HepG2 (cell line): ENCODE data around the gene SNAP23. TPM values are rescaled to one million over a fixed set of nuclear protein-coding genes. Genes with fewer than 3 reads are reported as not detected.
A peak's percentile ranks its signal among the peaks of the same experiment; 100 is the strongest.

ENCODE experiments used
- ATAC-seq: fragments of 200-7000 bp; cut with Tn5 transposase; 3 replicates; pipeline ENCODE4 v1.9.1; 2020; ENCODE audit warnings: mild to moderate bottlenecking, moderate library complexity
- Bru-seq: library from RNA; stranded (reverse); fragments of 400-500 nt; gene quantifications from one replicate; lab custom pipeline; 2021; lab: Mats Ljungman, UMichigan
- BruChase-seq, 2 experiments: library from RNA; stranded (reverse); fragments of 400-500 nt; gene quantifications; one replicate each; lab custom pipeline; 2021; lab: Mats Ljungman, UMichigan
- BruUV-seq: library from RNA; stranded (reverse); fragments of 400-500 nt; replicated peaks from 2 replicates; lab custom pipeline; 2021; lab: Mats Ljungman, UMichigan
- CTCF ChIA-PET: fragments of 300-600 bp; formaldehyde crosslinking; extraction: SDS; loops from one replicate; lab custom pipeline; 2021; ENCODE audit warnings: low total read pairs, inconsistent platforms, low intra/inter-chr PET ratio; lab: Yijun Ruan, JAX
- POLR2A ChIA-PET: fragments of 350-600 bp; sonication (Branson Sonifier 250); formaldehyde crosslinking; loops from one replicate; lab custom pipeline; 2020; ENCODE audit warnings: antibody characterized with exemption, inconsistent platforms; lab: Yijun Ruan, JAX
- DNase-seq: peaks from one replicate; pipeline ENCODE4 v3.0.0-alpha.2; 2015; ENCODE audit warnings: low spot score
- FAIRE-seq: peaks from 3 replicates; lab custom pipeline; 2011; peaks lifted over from hg19 to GRCh38; lab: Jason Lieb, UNC
- H2AFZ ChIP-seq: one replicate; pipeline ENCODE4 v1.6.1; 2011; ENCODE audit warnings: low read length, inconsistent platforms
- H3K27ac ChIP-seq: fragments of 300-600 bp; 3 replicates; pipeline ENCODE4 v1.8.0; 2011; ENCODE audit warnings: mixed run types, mild to moderate bottlenecking, mixed read lengths, low read length, inconsistent platforms; ENCODE audit not compliant: insufficient read depth; ENCODE audit errors: extremely low read length
- H3K27me3 ChIP-seq, 2 experiments: fragments of 200-600 bp in 1 of 2; 2 replicates in 1 of 2; 3 replicates in 1 of 2; pipeline versions ENCODE4 v1.6.0 to v1.8.0; 2011; ENCODE audit warnings: low read length in 2 of 2, mild to moderate bottlenecking in 2 of 2, moderate library complexity in 2 of 2, inconsistent platforms in 1 of 2; ENCODE audit not compliant: insufficient read depth in 2 of 2, control insufficient read depth in 1 of 2
- H3K36me3 ChIP-seq, 2 experiments: fragments of 200-600 bp in 1 of 2; replicated peaks in 1 of 2; 2 replicates in 1 of 2; 3 replicates in 1 of 2; pipeline versions ENCODE4 v1.5.1 to v1.8.0; 2011; ENCODE audit warnings: low read length in 2 of 2, inconsistent platforms in 1 of 2; ENCODE audit not compliant: insufficient read depth in 2 of 2, control insufficient read depth in 1 of 2
- H3K4me1 ChIP-seq: 2 replicates; pipeline ENCODE4 v1.5.1; 2012; ENCODE audit warnings: low read length, inconsistent platforms; ENCODE audit not compliant: insufficient read depth
- H3K4me2 ChIP-seq: 2 replicates; pipeline ENCODE4 v1.6.0; 2011; ENCODE audit warnings: low read depth, low read length, inconsistent platforms
- H3K4me3 ChIP-seq, 3 experiments: fragments of 200-600 bp in 1 of 3; sonication (generic), shearing (Covaris generic) in 1 of 3; replicated peaks in 1 of 3; 2 replicates each; pipeline ENCODE4 v1.5.1; 2011 to 2016; ENCODE audit warnings: low read length in 3 of 3, inconsistent platforms in 2 of 3, low read depth in 2 of 3, mild to moderate bottlenecking in 2 of 3, control low read depth in 1 of 3, mixed read lengths in 1 of 3; ENCODE audit not compliant: insufficient read depth in 1 of 3
- H3K79me2 ChIP-seq: one replicate; pipeline ENCODE4 v1.6.1; 2011; ENCODE audit warnings: low read length, inconsistent platforms; ENCODE audit not compliant: insufficient read depth
- H3K9ac ChIP-seq: 2 replicates; pipeline ENCODE4 v1.6.0; 2011; ENCODE audit warnings: mild to moderate bottlenecking, low read depth, low read length, inconsistent platforms; ENCODE audit not compliant: insufficient read depth
- H3K9me3 ChIP-seq: 2 replicates; pipeline ENCODE4 v1.5.1; 2012; ENCODE audit warnings: mild to moderate bottlenecking, low read length
- H4K20me1 ChIP-seq: 2 replicates; pipeline ENCODE4 v1.6.0; 2011; ENCODE audit warnings: inconsistent platforms, mild to moderate bottlenecking, low read length, moderate library complexity; ENCODE audit not compliant: insufficient read depth
- GMEB2 ChIP-seq: IDR thresholded peaks from 2 replicates; pipeline ENCODE4 v1.6.1; 2016; ENCODE audit warnings: missing biosample characterization, missing genetic modification reagents, low read depth
- HMGXB3 ChIP-seq: sonication (generic); formaldehyde crosslinking; IDR thresholded peaks from 2 replicates; pipeline ENCODE4 v1.4.0; 2020; ENCODE audit warnings: missing genetic modification reagents, borderline replicate concordance
- PHF8 ChIP-seq: sonication (generic); formaldehyde crosslinking; IDR thresholded peaks from 2 replicates; pipeline ENCODE4 v1.5.0; 2020; ENCODE audit warnings: missing genetic modification reagents
- RELA ChIP-seq: sonication (generic); formaldehyde crosslinking; IDR thresholded peaks from 2 replicates; pipeline ENCODE4 v1.4.0; 2020; ENCODE audit warnings: missing genetic modification reagents
- SKI ChIP-seq: fragments of 450-650 bp; IDR thresholded peaks from one replicate; pipeline ENCODE4 v1.6.1; 2018; ENCODE audit warnings: mild to moderate bottlenecking; ENCODE audit not compliant: partially characterized antibody
- ZMYM2 ChIP-seq: sonication (generic); formaldehyde crosslinking; IDR thresholded peaks from 2 replicates; pipeline ENCODE4 v1.8.0; 2022; ENCODE audit warnings: mild to moderate bottlenecking, missing genetic modification reagents
- ZNF207 ChIP-seq: fragments of 450-650 bp; IDR thresholded peaks from 2 replicates; pipeline ENCODE4 v1.6.1; 2016; ENCODE audit warnings: antibody characterized with exemption, borderline replicate concordance
- ZNF773 ChIP-seq: sonication (generic); formaldehyde crosslinking; IDR thresholded peaks from 2 replicates; pipeline ENCODE4 v1.4.0; 2020; ENCODE audit warnings: missing genetic modification reagents, borderline replicate concordance
- WGBS: methylation state at CpG from one replicate; pipeline ENCODE4 v1.1.6; 2017; ENCODE audit warnings: low lambda C conversion rate; 5-methylcytosine and 5-hydroxymethylcytosine counted together
- in situ Hi-C: cut with HindIII; loops from 2 replicates; pipeline ENCODE4 v1.10.0; 2017; ENCODE audit warnings: low pct_unique_long_range_greater_than_20kb; ENCODE audit not compliant: extremely low pct_ligation_motif_present
- intact Hi-C: fragments of 100-400 bp; cut with micrococcal nuclease; formaldehyde crosslinking; loops from one replicate; pipeline ENCODE4 v1.10.0; 2022; ENCODE audit not compliant: unreplicated experiment
- long read RNA-seq, 2 experiments: library from RNA in 1 of 2; library from polyadenylated mRNA in 1 of 2; stranded (forward) in 1 of 2; unstranded in 1 of 2; transcript quantifications; one replicate each; pipeline ENCODE4 v2.0.0, GENCODE V29; 2019 to 2022
- polyA minus RNA-seq, 3 experiments: library from RNA; depleted of rRNA, polyadenylated mRNA; stranded (reverse); fragments of >200 nt; gene quantifications; 2 replicates each; pipeline ENCODE4 v1.2.3, GENCODE V29; 2011; ENCODE audit warnings: low replicate concordance in 1 of 3
- polyA plus RNA-seq, 8 experiments: library from polyadenylated mRNA; depleted of rRNA in 3 of 8; stranded (reverse) in 7 of 8; unstranded in 1 of 8; fragments of >200 nt; fragmentation: Illumina TruSeq in 4 of 8; extraction: Trizol in 4 of 8; gene quantifications; 2 replicates each; pipeline versions ENCODE4 v1.2.1 to v1.2.3, GENCODE V29; 2011 to 2016; ENCODE audit warnings: low read depth in 4 of 8, missing spikeins in 1 of 8, mixed read lengths in 1 of 8; ENCODE audit not compliant: insufficient read depth in 1 of 8
- total RNA-seq, 5 experiments: library from RNA; depleted of rRNA; stranded (reverse); fragments of >200 nt; fragmentation: Illumina TruSeq; extraction: Trizol; gene quantifications; 2 replicates each; pipeline ENCODE4 v1.2.3, GENCODE V29; 2016; ENCODE audit warnings: low read depth in 1 of 5
- TF ChIP-seq, protein P1 (sequence below): fragments of 450-650 bp; IDR thresholded peaks from 2 replicates; pipeline ENCODE4 v1.6.1; 2016

SNAP23 gene
- total RNA-seq (2016; rRNA removed; fragmentation: Illumina TruSeq; extraction: Trizol) (101 and 136 TPM in 2 replicates), polyA plus RNA-seq (2011; rRNA removed) (27.4 and 37.0 TPM in 2 replicates), polyA minus RNA-seq (2011; rRNA and poly(A)+ RNA removed; ENCODE audit: low replicate concordance) (7.2 and 13.6 TPM in 2 replicates), Bru-seq, nascent RNA (percentile 69 among the genes with signal in this experiment), BruChase-seq, experiment 1, labeled RNA remaining after a 6-hour chase (percentile 77 among the genes with signal in this experiment), BruChase-seq, experiment 2, labeled RNA remaining after a 2-hour chase (percentile 77 among the genes with signal in this experiment)
- 20.3 and 21.2 TPM in 2 replicates for total RNA-seq (2016; cell fraction: cytosol; rRNA removed; fragmentation: Illumina TruSeq; extraction: Trizol; ENCODE audit: low read depth)
- 93.8 and 130 TPM in 2 replicates for total RNA-seq (2016; cell fraction: insoluble cytoplasmic fraction; rRNA removed; fragmentation: Illumina TruSeq; extraction: Trizol)
- total RNA-seq (2016; cell fraction: membrane; rRNA removed; fragmentation: Illumina TruSeq; extraction: Trizol): 31.1 and 31.7 TPM in 2 replicates
- total RNA-seq (2016; cell fraction: nucleus; rRNA removed; fragmentation: Illumina TruSeq; extraction: Trizol): 50.1 and 50.5 TPM in 2 replicates
- 18.1 and 21.6 TPM in 2 replicates for polyA plus RNA-seq (2011; cell fraction: cytosol; rRNA removed)
- 32.2 and 35.2 TPM in 2 replicates for polyA plus RNA-seq (2011; cell fraction: nucleus; rRNA removed)
- polyA plus RNA-seq (2012): 24.7 and 39.2 TPM in 2 replicates
- polyA plus RNA-seq (2016; cell fraction: cytosol; fragmentation: Illumina TruSeq; extraction: Trizol; ENCODE audit: low read depth): 7.1 and 8.2 TPM in 2 replicates
- polyA plus RNA-seq (2016; cell fraction: insoluble cytoplasmic fraction; fragmentation: Illumina TruSeq; extraction: Trizol; ENCODE audit: low read depth): 108 and 113 TPM in 2 replicates
- polyA plus RNA-seq (2016; cell fraction: membrane; fragmentation: Illumina TruSeq; extraction: Trizol; ENCODE audit: low read depth): 18.3 and 19.7 TPM in 2 replicates
- 80.0 and 84.7 TPM in 2 replicates for polyA plus RNA-seq (2016; cell fraction: nucleus; fragmentation: Illumina TruSeq; extraction: Trizol; ENCODE audit: insufficient read depth, low read depth)
- 33.7 and 41.7 TPM in 2 replicates for polyA minus RNA-seq (2011; cell fraction: cytosol; rRNA and poly(A)+ RNA removed)
- 37.5 and 51.8 TPM in 2 replicates for polyA minus RNA-seq (2011; cell fraction: nucleus; rRNA and poly(A)+ RNA removed)
- long read RNA-seq, experiment 1, transcript SNAP23-201 (8 exons, 2,687 nt): major isoform, 66 of 92 reads
- long read RNA-seq, experiment 1, partial matches to known transcripts: 8 of 92 reads
- long read RNA-seq, experiment 1, other reads (novel, unspliced or antisense): 13 of 92 reads
- long read RNA-seq, experiment 2, transcript SNAP23-201 (8 exons, 2,687 nt): major isoform, 5 of 29 reads
- long read RNA-seq, experiment 2, partial matches to known transcripts: 2 of 29 reads
- long read RNA-seq, experiment 2, other reads (novel, unspliced or antisense): 22 of 29 reads

GRCh38 chr15:42495361-42496212, at the start of gene SNAP23:
Gene SNAP23 (plus strand): TSS chr15:42495634. CDS start chr15:42511847, 16,213 bp downstream.
- BruUV-seq: TSS peak; percentile 67
- intact Hi-C loops: no loop called here
- no peaks in the 10 kb centered on the region for H4K20me1 ChIP-seq
- H3K4me3 ChIP-seq: peak within 1 kb of the TSS; percentile 78 to 84 (median 82)
- H3K9ac ChIP-seq: peak within 1 kb of the TSS; percentile 77
- DNase-seq (peak; percentile 94), ATAC-seq (peak; percentile 96), FAIRE-seq (peak; percentile 76)
- peaks cover 38% of the 10 kb centered on the region for H3K79me2 ChIP-seq
- in situ Hi-C loops: no loop called here
- no peaks in the 10 kb centered on the region; a peak in 1 of 5 replicates for H3K27me3 ChIP-seq
- H3K9me3 ChIP-seq: no peaks in the 10 kb centered on the region
- H3K27ac ChIP-seq: peak within 1 kb of the TSS; percentile 82
- ChIA-PET CTCF (no interaction called here), POLR2A (interaction anchor here (0.8 to 2.8 kb wide), 10 partner anchors 10 to 222 kb away, joined by 3 to 18 read pairs (median 8); partner anchors contain the start of genes GANC, HAUS2, LRRC57 and STARD9)
- no peaks in the 10 kb centered on the region; a peak in 1 of 5 replicates for H3K36me3 ChIP-seq
- WGBS: 1% methylated on average over 43 of the region's 43 CpGs
- peak within 1 kb of the TSS; percentile 82 for H3K4me2 ChIP-seq
- peaks cover 72% of the 10 kb centered on the region for H3K4me1 ChIP-seq
- peak within 1 kb of the TSS; percentile 94 for H2AFZ ChIP-seq
- TF ChIP-seq RELA (no peak), HMGXB3 (CRISPR knock-in tag) (peak; percentile 97), ZMYM2 (CRISPR knock-in tag) (no peak), PHF8 (CRISPR knock-in tag) (peak; percentile 85), SKI (peak; percentile 71), ZNF773 (CRISPR knock-in tag) (no peak), GMEB2 (CRISPR knock-in tag) (no peak), ZNF207 (no peak)
- TF ChIP-seq, protein P1, sequence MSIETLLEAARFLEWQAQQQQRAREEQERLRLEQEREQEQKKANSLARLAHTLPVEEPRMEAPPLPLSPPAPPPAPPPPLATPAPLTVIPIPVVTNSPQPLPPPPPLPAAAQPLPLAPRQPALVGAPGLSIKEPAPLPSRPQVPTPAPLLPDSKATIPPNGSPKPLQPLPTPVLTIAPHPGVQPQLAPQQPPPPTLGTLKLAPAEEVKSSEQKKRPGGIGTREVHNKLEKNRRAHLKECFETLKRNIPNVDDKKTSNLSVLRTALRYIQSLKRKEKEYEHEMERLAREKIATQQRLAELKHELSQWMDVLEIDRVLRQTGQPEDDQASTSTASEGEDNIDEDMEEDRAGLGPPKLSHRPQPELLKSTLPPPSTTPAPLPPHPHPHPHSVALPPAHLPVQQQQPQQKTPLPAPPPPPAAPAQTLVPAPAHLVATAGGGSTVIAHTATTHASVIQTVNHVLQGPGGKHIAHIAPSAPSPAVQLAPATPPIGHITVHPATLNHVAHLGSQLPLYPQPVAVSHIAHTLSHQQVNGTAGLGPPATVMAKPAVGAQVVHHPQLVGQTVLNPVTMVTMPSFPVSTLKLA: peak; percentile 51
